PC-3 (cell line): ENCODE results near the gene MYLK4. TPM values are rescaled to one million over a fixed set of nuclear protein-coding genes. Genes with fewer than 3 reads are reported as not detected.

Experiments
- ATAC-seq: fragments of 200-7000 bp; cut with Tn5 transposase; 2 replicates; pipeline ENCODE4 v1.9.1; 2020; ENCODE audit warnings: mild to moderate bottlenecking, moderate library complexity
- BruUV-seq: library from RNA; stranded (reverse); fragments of 400-500 nt; replicated peaks from 2 replicates; lab custom pipeline; 2021; lab: Mats Ljungman, UMichigan
- CTCF ChIA-PET: fragments of 300-600 bp; sonication (Branson Sonifier 250); formaldehyde crosslinking; loops from one replicate; lab custom pipeline; 2022; ENCODE audit warnings: antibody characterized with exemption; lab: Charles Lee
- POLR2A ChIA-PET: fragments of 300-600 bp; sonication (Branson Sonifier 250); formaldehyde crosslinking; loops from one replicate; lab custom pipeline; 2022; ENCODE audit warnings: antibody characterized with exemption; ENCODE audit not compliant: unreplicated experiment; lab: Charles Lee
- DNase-seq: peaks from one replicate; pipeline ENCODE4 v3.0.0-alpha.2; 2015
- H2AFZ ChIP-seq: fragments of 300-600 bp; sonication (generic); 2 replicates; pipeline ENCODE4 v1.6.0; 2016; ENCODE audit warnings: antibody characterized with exemption, low read length
- H3F3A ChIP-seq: fragments of 300-600 bp; sonication (generic); one replicate; pipeline ENCODE4 v1.6.0; 2017; ENCODE audit warnings: antibody characterized with exemption, low read length, control low read depth, mild to moderate bottlenecking; ENCODE audit not compliant: unreplicated experiment
- H3K27ac ChIP-seq: fragments of 300-600 bp; sonication (generic); 2 replicates; pipeline ENCODE4 v1.5.1; 2016; ENCODE audit warnings: mild to moderate bottlenecking, low read length
- H3K27me3 ChIP-seq: fragments of 300-600 bp; sonication (generic); 2 replicates; pipeline ENCODE4 v1.6.1; 2016; ENCODE audit warnings: low read length, mixed read lengths
- H3K36me3 ChIP-seq: fragments of 300-600 bp; sonication (generic); 2 replicates; pipeline ENCODE4 v1.6.1; 2016; ENCODE audit warnings: low read depth, mixed run types, low read length, mixed read lengths
- H3K4me1 ChIP-seq: fragments of 300-600 bp; sonication (generic); 2 replicates; pipeline ENCODE4 v1.5.1; 2016; ENCODE audit warnings: low read length; ENCODE audit not compliant: insufficient read depth
- H3K4me2 ChIP-seq: fragments of 300-600 bp; sonication (generic); 2 replicates; pipeline ENCODE4 v1.6.0; 2016; ENCODE audit warnings: low read length
- H3K4me3 ChIP-seq: fragments of 300-600 bp; sonication (generic); 2 replicates; pipeline ENCODE4 v1.5.1; 2016; ENCODE audit warnings: mild to moderate bottlenecking, low read length, mixed read lengths
- H3K79me2 ChIP-seq: fragments of 300-600 bp; sonication (generic); 2 replicates; pipeline ENCODE4 v1.6.1; 2017; ENCODE audit warnings: low read length, mixed read lengths
- H3K9ac ChIP-seq: fragments of 300-600 bp; sonication (generic); 2 replicates; pipeline ENCODE4 v1.6.0; 2016; ENCODE audit warnings: mild to moderate bottlenecking, low read length
- H3K9me2 ChIP-seq: fragments of 300-600 bp; sonication (generic); replicated peaks from 2 replicates; pipeline ENCODE4 v1.6.1; 2016; ENCODE audit warnings: mixed run types, low read length, mixed read lengths
- H3K9me3 ChIP-seq: fragments of 300-600 bp; sonication (generic); 2 replicates; pipeline ENCODE4 v1.6.1; 2016; ENCODE audit warnings: low read length, mixed read lengths
- H4K20me1 ChIP-seq: fragments of 300-600 bp; sonication (generic); 2 replicates; pipeline ENCODE4 v1.6.1; 2016; ENCODE audit warnings: low read length, mixed read lengths
- EZH2 ChIP-seq: fragments of 300-600 bp; sonication (generic); IDR thresholded peaks from one replicate; pipeline ENCODE4 v1.6.1; 2017; ENCODE audit warnings: antibody characterized with exemption, mild to moderate bottlenecking, low read length; ENCODE audit not compliant: unreplicated experiment
- EZH2phosphoT487 ChIP-seq: fragments of 300-600 bp; sonication (generic); IDR thresholded peaks from 2 replicates; pipeline ENCODE4 v1.6.1; 2018; ENCODE audit warnings: mild to moderate bottlenecking, antibody characterized with exemption, low read length, borderline replicate concordance
- intact Hi-C: fragments of 100-400 bp; cut with micrococcal nuclease; formaldehyde crosslinking; loops from 2 replicates; pipeline ENCODE4 v1.9.0; 2023
- total RNA-seq: library from RNA; depleted of rRNA; stranded (reverse); fragments of >200 nt; gene quantifications from 2 replicates; pipeline ENCODE4 v1.2.3, GENCODE V29; 2014
- TF ChIP-seq, protein P1 (sequence below): fragments of 300-600 bp; sonication (generic); conservative IDR thresholded peaks from 2 replicates; pipeline ENCODE4 v1.5.1; 2017; ENCODE audit warnings: antibody characterized with exemption, low read depth, mild to moderate bottlenecking, low read length

Gene MYLK4
- total RNA-seq, 1 experiment from 2014 or later: 0.11 TPM

DNA sequence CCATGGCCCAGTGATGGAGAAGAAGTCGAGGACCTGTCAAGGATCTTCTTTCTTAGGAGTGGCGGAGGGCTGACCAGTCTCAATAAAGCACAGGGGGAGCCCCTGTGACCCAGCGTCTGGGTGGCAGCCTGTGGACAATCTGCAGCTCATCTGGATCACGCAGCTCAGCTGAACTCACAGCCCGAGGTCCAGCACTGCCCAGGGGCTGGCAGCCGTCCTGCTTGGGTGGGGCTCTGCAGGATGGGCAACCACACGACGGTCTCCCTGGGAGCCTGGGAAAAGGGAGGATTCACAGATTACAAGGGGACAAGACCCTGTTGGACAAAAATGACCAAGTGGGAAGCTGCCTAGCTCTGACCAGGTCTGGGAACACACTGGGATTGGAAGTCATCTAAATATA is 110.8 kb downstream of the MYLK4 start:
- TF ChIP-seq EZH2phosphoT487: no peak
- no peak for TF ChIP-seq EZH2
- TF ChIP-seq, protein P1, sequence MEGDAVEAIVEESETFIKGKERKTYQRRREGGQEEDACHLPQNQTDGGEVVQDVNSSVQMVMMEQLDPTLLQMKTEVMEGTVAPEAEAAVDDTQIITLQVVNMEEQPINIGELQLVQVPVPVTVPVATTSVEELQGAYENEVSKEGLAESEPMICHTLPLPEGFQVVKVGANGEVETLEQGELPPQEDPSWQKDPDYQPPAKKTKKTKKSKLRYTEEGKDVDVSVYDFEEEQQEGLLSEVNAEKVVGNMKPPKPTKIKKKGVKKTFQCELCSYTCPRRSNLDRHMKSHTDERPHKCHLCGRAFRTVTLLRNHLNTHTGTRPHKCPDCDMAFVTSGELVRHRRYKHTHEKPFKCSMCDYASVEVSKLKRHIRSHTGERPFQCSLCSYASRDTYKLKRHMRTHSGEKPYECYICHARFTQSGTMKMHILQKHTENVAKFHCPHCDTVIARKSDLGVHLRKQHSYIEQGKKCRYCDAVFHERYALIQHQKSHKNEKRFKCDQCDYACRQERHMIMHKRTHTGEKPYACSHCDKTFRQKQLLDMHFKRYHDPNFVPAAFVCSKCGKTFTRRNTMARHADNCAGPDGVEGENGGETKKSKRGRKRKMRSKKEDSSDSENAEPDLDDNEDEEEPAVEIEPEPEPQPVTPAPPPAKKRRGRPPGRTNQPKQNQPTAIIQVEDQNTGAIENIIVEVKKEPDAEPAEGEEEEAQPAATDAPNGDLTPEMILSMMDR: no peak
- DNase-seq: no peak
- Histone ChIP-seq H2AFZ (no peak overlapping the region), H3K4me1 (peaks cover 4% of the 10 kb centered on the region; the same call in 1 of the 2 replicates), H3K4me3 (no peak overlapping the region), H3K9ac (no peak overlapping the region), H3K79me2 (no peaks in the 10 kb centered on the region), H4K20me1 (no peaks in the 10 kb centered on the region), H3K4me2 (no peak overlapping the region), H3K27me3 (no peaks in the 10 kb centered on the region), H3F3A (no peaks in the 10 kb centered on the region), H3K9me2 (no peaks in the 10 kb centered on the region), H3K36me3 (no peaks in the 10 kb centered on the region), H3K27ac (no peak overlapping the region), H3K9me3 (no peaks in the 10 kb centered on the region)
- intact Hi-C loops: no loop called here
- CTCF ChIA-PET: no interaction called here
- BruUV-seq: no TSS peak
- no peak for ATAC-seq
- POLR2A ChIA-PET: no interaction called here

DNA sequence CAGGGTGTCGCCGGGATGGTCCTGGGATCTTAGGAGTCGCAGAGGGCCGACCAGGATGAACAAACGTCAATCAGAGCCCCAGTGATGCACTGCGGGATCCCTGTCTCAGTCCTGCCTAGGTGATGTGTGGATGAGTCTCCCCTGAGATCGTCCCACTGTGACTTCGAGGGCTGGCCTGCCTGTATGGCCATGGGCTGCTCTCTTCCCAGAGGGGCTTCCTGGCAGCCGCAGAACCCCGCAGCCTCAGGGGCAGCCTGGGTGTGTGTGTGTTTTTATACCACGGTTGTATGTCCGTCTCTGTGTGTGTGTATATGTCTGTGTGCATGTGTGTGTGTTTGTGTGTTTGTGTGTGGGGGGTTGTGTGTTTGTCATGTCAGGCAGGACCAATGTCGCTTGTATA is 111.6 kb downstream of the MYLK4 start:
- Histone ChIP-seq H3K27ac (no peak overlapping the region), H3K4me3 (no peak overlapping the region), H3K9me3 (no peaks in the 10 kb centered on the region), H3K4me1 (peaks cover 9% of the 10 kb centered on the region), H2AFZ (no peak overlapping the region), H4K20me1 (no peaks in the 10 kb centered on the region), H3K79me2 (no peaks in the 10 kb centered on the region), H3K27me3 (no peaks in the 10 kb centered on the region), H3K9ac (no peak overlapping the region), H3K9me2 (no peaks in the 10 kb centered on the region), H3F3A (no peaks in the 10 kb centered on the region), H3K4me2 (no peak overlapping the region), H3K36me3 (no peaks in the 10 kb centered on the region)
- ATAC-seq (no peak), DNase-seq (no peak)
- intact Hi-C loops: no loop called here
- BruUV-seq: no TSS peak
- POLR2A ChIA-PET: no interaction called here
- no peak for TF ChIP-seq EZH2
- no peak for TF ChIP-seq EZH2phosphoT487
- TF ChIP-seq, protein P1: no peak
- CTCF ChIA-PET: no interaction called here

DNA sequence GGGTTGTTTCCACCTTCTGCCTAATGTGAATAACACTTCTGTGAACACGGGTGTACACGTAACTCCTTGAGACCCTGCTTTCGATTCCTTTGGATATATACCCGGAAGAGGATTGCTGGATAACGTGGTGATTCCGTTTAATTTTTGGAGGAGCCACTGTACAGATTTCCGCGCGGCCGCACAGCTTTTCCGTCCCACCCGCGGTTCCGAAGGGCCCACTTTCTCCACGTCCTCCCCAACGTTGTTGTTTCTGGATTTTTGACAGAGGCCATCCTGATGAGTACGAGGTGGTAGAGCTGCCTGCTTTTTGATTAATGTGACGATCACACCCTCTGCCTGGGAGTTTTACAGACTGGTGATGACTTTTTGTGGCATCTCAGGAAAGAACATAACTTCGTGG is 114.0 kb downstream of the MYLK4 start:
- Histone ChIP-seq H3K27me3 (no peaks in the 10 kb centered on the region), H3K27ac (no peak overlapping the region), H3K79me2 (no peaks in the 10 kb centered on the region), H3K4me3 (no peak overlapping the region), H3F3A (no peaks in the 10 kb centered on the region), H2AFZ (no peak overlapping the region), H3K4me1 (peaks cover 27% of the 10 kb centered on the region), H3K9me3 (no peaks in the 10 kb centered on the region), H3K9me2 (no peaks in the 10 kb centered on the region), H3K4me2 (no peak overlapping the region), H3K9ac (no peak overlapping the region), H4K20me1 (no peaks in the 10 kb centered on the region), H3K36me3 (no peaks in the 10 kb centered on the region)
- POLR2A ChIA-PET: no interaction called here
- no peak for DNase-seq
- no TSS peak for BruUV-seq
- intact Hi-C loops: no loop called here
- ATAC-seq: no peak
- CTCF ChIA-PET: interaction anchor here (0.6 kb wide), 1 partner anchor 27 kb away, joined by 6 read pairs; no protein-coding TSS in a partner anchor
- TF ChIP-seq, protein P1: no peak
- TF ChIP-seq EZH2phosphoT487 (no peak), EZH2 (no peak)
